Ramos (cell line): ENCODE data around the gene KCNJ8.
"Not testable (repeated sequence)": the region's sequence is repeated elsewhere in the genome, so short reads cannot be mapped to it uniquely, and the experiment has no call there.

Experiments
- in situ Hi-C: fragments of 300-500 bp; cut with MboI; formaldehyde crosslinking; loops from one replicate; pipeline ENCODE4 v1.14.3; 2022; ENCODE audit warnings: low sequenced_read_pairs; ENCODE audit not compliant: unreplicated experiment

Gene KCNJ8

DNA sequence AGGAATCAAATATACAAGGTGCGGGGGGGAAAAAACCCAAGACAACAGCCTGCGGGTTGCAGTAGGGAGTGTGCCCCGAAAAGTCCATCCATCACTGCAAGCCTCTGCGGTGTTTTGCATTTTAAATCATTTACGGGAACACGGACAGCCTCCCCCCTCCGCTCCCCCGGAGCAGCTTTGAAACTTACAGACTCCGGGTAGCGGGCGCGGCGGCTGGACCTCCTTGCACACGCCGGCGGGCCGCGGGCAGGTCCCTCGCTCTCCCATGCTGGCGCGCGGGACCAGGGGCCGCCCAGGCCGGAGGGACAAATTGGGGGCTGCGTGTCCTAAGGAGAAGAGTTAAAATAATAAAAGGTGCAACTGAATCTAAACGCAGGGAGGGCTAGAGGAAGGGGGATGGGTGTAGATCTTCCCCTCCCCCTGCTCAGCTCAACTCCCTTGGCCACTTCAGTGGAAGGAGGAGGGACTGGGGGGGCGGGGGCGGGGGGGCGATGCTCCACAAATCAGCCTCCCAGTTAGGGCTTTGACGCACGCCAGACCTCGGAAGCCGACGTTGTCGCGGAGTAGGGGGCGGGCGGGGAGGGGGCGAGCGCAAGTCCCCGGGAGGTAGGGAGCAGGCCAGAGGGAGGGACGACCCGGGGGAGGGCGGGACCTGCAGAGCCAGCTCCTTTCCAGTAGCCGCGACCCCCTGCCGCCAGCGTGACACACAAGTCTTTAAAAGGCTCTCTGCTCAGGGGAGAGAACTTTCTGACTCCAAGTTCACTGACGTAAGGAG, at the start of gene KCNJ8:
Gene KCNJ8 (minus strand): TSS at position 349 of the 775 bp plus-strand sequence. CDS start 1,090 bp downstream, outside the sequence.
- in situ Hi-C loops = no loop called here

DNA sequence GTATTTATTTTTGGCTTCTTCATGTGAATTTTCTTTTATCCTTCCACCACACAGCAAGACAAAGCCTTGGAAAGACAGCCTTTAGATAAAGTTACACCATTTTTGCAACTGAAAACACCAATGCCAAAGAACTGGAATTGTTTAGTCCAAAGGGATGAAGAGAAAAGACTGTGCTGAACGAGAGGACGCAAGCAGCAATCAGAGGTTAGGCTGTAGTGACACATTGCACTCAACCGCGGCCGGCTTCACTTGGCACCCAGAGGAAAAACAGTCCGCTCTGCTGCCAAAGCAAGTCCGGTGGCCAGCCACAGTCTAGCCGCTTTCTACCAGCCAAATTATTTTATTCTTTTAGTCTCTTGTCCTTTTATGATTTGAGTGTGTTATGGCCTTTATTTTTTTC, 49.1 kb upstream of the KCNJ8 start:
- in situ Hi-C loops = no loop called here

DNA sequence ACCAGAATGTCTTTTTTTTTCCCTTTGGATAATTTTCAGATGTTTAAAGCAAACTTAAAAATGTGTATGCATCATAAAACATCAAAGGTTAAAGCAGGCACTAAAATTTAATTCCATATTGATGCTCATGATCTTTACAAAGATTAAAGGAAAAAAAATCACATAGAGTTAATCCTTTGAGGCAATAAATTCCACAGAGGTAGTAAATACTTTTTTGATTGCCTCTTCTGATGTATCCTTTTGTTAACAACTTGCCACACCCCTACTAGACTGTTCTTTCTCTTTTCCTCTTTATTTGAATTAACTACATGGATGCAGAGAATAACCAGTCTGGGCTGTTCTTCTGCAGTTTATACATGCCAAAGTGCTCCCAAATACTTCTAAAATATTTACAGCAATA, 45.2 kb upstream of the KCNJ8 start:
- in situ Hi-C loops = no loop called here

DNA sequence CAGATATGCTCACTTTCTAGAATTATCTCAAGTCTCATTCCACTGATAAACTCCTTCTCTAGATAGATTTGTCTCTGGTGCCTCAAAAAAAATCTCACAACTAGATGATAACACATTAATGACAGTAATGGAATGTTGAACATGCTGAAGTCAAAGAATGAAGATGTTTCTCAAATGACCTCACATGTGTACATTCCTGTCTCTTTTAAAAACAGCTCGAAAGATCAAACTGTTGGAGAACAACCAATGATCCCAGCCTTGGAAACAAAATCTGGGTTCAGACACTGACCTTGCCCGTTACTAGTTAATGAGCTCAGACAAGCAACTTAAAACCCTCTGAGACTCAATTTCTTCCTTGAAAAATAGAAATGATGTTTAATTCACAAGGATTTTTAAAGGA, 44.7 kb upstream of the KCNJ8 start:
- in situ Hi-C loops = no loop called here

DNA sequence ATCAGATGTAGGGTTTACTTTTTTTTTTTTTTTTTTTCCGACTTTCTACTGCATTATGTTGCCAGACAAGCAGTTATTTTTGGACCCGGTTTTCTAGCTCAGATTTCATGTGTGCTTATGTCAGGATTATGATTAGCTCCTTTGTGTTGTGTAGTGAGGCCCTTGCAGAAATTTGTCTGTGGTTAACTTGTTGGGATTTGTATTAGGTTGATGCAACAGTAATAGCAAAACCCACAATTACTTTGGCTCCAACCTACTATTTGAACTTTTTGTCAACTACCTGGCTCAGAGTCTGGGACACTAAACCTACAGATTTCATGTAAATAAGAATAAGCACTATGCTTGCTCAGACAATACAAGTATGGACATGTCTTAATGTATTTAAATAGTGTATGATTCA, 44.1 kb upstream of the KCNJ8 start:
- in situ Hi-C loops = no loop called here

DNA sequence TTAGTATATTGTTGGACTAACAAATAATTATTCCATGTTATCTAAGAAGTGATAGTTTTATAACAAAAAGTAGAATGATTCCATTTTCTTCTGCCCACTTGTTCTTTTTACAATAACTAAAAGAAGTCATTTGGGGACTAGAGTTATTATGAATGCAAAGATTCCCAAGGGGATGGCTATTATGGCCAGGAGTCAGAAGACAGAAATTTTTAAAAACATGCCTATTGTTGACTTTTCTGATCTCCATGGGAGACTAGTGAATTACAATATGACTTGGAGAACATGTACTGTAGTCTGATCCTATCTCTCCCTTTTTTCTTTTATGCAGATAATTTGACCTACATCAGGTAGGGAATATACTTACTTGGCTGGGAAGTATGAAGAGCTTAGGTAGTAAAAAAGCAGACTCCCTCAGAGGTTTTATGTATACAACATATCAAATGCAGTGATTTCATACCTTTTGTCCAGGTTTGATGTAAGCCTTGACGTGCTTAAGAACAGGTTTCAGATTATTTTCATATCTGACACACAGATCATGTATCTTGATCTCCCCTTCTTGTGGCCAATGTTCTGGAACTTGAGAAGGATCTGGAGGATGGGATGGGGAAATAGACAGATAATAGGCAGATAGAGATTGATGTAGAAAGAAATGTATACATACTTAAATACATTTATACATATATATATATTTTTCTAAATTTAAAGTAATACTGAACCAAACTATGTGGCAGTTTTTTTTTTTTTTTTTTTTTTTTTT, 41.0 kb upstream of the KCNJ8 start:
- in situ Hi-C loops = no loop called here

DNA sequence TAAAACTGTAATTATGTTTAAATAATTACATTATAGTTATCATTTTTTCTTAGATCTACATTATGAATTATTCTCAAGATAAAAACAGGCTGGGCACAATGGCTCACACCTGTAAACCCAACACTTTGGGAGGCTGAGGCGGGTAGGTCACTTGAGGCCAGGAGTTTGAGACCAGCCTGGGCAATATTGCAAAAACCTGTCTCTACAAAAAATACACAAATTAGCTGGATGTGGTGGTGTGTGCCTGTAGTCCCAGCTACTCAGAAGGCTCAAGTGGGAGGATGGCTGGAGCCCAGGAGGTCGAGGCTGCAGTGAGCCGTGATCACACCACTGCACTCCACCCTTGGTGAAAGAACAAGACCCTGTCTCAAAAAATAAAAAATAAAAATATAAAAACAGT, 40.3 kb upstream of the KCNJ8 start:
- in situ Hi-C loops = no loop called here

DNA sequence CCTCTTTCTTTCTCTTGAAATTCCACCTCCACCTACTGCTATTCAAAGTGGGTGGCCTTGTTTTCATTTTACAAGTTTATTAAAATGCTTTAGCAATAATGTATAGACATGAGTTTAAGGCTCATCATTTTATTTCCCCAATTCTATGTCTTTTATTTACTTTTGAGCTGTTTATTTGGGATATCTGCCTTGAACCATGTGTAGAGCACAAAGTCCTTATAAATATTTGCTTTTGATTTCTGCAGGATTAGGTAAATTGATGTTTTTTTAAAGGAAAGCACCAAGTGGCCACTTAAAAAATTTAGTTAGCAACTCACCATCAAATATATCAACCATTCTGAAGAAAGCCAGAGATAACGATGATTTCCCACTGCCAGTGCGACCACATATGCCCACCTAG, 39.8 kb upstream of the KCNJ8 start:
- in situ Hi-C loops = no loop called here

DNA sequence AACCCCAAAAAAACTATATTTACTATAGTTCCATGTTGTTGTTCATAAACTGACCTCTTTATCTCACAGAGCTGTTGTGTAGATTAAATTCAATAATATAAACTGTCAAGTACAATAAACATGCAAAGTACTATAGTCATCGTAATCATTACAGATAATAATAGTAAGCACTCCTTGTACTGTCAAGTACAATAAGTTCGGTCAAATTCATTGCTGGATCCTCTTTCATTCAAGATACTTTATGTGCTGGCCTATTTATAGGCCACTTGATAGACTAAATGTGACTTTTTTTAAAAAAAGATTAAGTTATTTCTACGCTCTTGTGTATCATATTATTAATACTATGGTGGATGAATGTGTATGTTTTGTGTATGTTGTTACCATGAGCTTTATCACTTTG, 39.2 kb upstream of the KCNJ8 start:
- in situ Hi-C loops = no loop called here

DNA sequence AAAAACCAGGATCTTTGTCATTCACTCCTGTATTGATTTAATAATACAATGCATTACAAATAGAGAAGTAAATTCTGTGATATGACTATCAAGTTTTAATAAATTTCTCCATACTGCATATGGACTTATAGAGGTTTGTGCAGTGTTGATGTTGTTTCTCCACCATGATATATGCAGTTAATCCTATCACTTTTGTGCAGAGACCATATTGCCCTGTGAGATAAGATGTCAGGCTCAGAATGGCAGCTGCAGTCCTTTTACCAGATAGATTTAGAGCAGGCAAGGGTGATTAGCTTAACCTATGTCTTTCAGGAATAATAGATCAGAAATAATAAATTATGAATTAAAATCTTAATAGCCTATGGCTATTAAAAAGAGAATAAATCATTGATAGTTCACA, 38.6 kb upstream of the KCNJ8 start:
- in situ Hi-C loops = no loop called here

DNA sequence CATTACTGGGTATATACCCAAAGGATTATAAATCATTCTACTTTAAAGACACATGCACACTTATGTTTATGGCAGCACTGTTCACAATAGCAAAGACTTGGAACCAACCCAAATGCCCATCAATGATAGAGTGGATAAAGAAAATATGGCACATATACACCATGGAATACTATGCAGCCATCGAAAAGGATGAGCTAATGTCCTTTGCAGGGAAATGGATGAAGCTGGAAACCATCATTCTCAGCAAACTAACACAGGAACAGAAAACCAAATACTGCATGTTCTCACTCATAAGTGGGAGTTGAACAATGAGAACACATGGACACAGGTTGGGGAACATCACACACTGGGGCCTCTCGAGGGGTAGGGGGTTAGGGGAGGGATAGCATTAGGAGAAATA, 37.8 kb upstream of the KCNJ8 start:
- in situ Hi-C loops = not testable (repeated sequence)

DNA sequence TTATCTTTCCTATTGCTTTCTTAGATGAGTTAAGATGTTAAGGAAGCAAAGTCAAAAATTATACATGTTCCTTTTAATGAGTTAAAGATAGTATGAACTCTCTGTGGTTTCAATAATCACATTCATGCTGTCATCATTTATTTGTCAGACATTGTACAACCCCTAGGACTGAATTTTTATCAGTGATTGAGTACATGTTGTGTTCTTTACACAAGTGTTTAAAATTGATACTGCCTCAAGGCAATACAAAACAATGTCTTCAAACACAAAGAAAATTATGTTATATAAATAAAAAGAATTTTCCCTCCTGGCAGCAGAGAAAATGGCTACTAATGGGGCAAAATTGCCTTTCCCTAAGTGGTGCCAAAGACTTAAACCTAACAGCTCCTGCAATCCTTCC, 34.6 kb upstream of the KCNJ8 start:
- in situ Hi-C loops = no loop called here

DNA sequence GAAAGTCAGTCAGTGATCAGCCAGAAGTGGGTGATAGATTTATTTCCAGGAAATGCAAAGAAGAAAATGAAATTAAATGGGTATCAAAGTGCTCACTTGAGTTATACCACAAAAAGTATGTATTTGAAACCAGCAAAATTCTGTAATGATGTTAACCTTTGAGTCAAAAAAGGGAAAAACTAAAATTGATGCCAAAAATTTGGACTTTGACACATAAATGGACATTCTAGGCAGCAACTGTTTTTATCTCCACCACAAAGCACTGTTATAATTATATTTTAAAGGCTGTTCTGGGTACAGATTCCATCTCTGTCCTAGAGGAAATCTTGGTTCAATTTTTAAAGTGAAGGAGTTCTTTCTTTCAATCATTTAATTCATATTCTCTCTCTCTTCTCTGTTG, 31.7 kb upstream of the KCNJ8 start:
- in situ Hi-C loops = no loop called here

DNA sequence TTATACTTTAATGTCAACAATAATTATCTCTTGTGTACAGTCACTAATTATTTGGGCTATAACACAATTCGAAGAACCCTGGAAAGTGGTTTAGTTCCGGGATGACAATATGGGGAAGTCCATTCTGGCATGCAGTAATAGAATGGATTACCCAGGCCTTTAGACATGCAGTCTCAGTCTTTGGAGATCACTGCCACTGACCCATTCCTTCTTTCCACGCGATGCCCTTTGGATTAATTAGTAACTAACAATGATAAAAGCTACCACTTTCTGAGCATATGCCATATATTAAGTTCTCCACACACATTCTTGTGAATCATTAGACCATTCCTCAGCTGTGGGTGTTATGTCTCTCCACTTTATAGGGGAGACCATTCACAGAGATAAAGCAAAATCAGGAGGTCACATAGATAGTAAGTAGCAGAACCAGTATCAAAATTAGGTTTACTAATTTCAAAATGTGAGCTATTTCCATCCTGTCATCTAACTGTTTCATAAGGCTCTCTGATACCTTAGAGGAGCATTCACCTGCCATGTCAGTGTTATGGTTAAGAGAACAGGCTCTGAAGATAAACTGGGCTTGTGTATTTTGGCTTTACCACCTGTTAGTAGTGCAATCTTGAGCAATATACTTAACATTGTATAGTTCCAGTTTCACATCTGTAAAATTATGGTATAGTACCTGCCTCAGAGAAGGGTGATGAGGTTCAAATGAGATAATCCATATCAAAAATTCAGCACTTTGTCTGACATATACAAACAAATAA, 27.2 kb upstream of the KCNJ8 start:
- in situ Hi-C loops = no loop called here

DNA sequence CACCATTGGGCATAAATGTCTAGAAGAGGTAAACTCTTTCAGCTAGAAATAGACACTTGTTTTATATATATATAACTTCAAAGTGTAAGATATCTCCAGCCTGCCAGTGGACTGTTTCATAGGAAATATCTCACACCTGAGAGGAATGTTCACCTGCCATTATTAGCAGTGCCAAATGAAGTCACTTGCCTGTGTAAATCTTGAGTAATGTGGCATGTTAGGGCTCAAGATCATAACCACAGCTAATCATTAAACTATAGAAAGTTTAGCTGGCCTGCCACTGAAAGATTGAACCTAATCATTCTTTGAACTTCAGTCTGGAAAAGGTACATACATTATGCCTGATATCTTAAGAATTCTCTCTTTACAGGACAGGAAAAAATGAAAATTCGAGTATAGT, 25.5 kb upstream of the KCNJ8 start:
- in situ Hi-C loops = no loop called here

DNA sequence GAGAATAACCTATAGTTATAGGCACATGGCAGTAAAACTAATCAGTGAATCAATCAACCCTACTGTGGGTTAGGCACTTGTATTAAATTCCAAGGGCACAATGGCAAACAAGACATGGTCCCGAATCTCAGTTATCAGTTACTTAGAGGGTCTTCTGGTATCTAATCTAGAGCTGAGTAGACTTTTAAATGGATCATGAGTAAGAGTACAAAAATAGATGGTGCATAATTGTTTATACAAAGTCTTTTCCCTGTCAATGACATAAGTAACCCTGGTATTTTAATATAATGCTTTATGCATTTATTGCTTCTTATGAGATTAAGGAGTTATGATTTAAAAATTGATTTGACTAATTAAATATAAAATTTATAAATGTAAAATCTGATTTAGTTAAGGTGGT, 23.0 kb upstream of the KCNJ8 start:
- in situ Hi-C loops = no loop called here

DNA sequence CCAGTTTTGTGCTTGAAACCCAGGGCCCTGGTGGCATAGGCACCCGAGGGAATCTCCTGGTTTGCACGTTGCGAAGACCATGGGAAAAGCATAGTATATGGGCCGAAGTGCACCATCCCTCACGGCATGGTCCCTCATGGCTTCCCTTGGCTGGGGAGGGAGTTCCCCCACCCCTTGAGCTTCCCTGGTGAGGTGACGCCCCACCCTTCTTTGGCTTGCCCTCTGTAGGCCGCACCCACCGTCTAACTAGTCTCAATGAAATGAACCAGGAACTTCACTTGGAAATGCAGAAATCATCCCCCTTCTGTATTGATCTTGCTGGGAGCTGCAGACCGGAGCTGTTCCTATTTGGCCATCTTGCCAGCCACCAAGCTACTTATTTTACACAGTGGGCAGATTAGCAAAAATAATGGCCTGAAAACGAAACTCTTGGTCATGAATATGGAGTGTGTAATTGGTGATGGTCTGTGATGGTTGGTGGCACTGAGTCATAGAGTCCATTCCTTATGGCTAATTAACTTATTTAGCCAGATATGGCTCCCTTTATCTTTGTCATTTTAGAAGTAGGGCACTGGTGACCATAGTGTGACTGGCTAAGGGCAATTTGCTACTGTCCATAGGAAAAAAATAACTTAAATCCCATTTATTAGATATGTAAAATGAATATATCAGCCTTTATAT, 21.3 kb upstream of the KCNJ8 start:
- in situ Hi-C loops = no loop called here

DNA sequence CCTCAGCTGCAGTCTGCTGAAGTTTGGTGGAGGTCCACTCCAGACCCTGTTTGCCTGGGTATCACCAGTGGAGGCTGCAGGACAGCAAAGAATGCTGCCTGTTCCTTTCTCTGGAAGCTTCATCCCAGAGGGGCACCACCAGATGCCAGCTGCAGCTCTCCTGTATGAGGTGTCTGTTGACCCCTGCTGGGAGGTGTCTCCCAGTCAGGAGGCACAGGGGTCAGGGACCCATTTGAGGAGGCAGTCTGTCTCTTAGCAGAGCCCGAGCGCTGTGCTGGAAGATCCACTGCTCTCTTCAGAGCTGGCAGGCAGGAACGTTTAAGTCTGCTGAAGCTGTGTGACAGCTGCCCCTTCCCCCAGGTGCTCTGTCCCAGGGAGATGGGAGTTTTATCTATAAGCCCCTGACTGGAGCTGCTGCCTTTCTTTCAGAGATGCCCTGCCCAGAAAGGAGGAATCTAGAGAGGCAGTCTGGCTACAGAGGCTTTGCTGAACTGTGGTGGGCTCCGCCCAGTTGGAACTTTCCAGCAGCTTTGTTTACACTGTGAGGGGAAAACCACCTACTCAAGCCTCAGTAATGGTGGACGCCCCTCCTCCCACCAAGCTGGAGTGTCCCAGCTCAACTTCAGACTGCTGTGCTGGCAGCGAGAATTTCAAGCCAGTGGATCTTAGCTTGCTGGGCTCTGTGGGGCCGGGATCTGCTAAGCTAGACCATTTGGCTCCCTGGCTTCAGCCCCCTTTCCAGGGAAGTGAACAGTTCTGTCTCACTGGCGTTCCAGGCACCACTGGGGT, 20.5 kb upstream of the KCNJ8 start:
- in situ Hi-C loops = not testable (repeated sequence)

DNA sequence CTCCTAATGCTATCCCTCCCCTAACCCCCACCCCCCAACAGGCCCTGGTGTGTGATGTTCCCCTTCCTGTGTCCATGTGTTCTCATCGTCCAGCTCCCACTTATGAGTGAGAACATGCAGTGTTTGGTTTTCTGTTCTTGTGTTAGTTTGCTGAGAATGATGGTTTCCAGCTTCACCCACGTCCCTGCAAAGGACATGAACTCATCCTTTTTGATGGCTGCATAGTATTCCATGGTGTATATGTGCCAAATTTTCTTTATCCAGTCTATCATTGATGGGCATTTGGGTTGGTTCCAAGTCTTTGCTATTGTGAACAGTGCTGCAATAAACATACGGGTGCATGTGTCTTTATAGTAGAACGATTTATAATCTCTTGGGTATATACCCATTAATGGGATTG, 15.2 kb upstream of the KCNJ8 start:
- in situ Hi-C loops = not testable (repeated sequence)
